Neural progenitor cell (in vitro differentiated cells): ENCODE data around the gene ZNF225. TPM values are rescaled to one million over a fixed set of nuclear protein-coding genes. Genes with fewer than 3 reads are reported as not detected.
"Not testable (repeated sequence)": the region's sequence is repeated elsewhere in the genome, so short reads cannot be mapped to it uniquely, and the experiment has no call there.

Experiments used
- DNase-seq: peaks from one replicate; pipeline ENCODE4 v3.0.0-alpha.2; 2016; ENCODE audit warnings: low spot score
- H2AFZ ChIP-seq: fragments of 200-600 bp; sonication (generic); replicated peaks from 2 replicates; pipeline ENCODE4 v1.6.1; 2016; ENCODE audit warnings: antibody characterized with exemption
- H3F3A ChIP-seq: fragments of 200-600 bp; sonication (generic); 2 replicates; pipeline ENCODE4 v1.6.1; 2016; ENCODE audit warnings: antibody characterized with exemption, low read depth
- H3K27ac ChIP-seq: fragments of 200-600 bp; sonication (generic); 2 replicates; pipeline ENCODE4 v1.5.1; 2016; ENCODE audit warnings: mild to moderate bottlenecking
- H3K27me3 ChIP-seq: fragments of 200-600 bp; sonication (generic); 2 replicates; pipeline ENCODE4 v1.6.1; 2016; ENCODE audit warnings: mild to moderate bottlenecking, moderate library complexity
- H3K36me3 ChIP-seq: fragments of 200-600 bp; sonication (generic); 2 replicates; pipeline ENCODE4 v1.5.1; 2016
- H3K4me1 ChIP-seq: fragments of 200-600 bp; sonication (generic); 2 replicates; pipeline ENCODE4 v1.6.1; 2016; ENCODE audit warnings: mixed run types
- H3K4me2 ChIP-seq: fragments of 200-600 bp; sonication (generic); 2 replicates; pipeline ENCODE4 v1.6.1; 2016
- H3K4me3 ChIP-seq: fragments of 200-600 bp; sonication (generic); 2 replicates; pipeline ENCODE4 v1.5.1; 2016
- H3K79me2 ChIP-seq: fragments of 200-600 bp; sonication (generic); 2 replicates; pipeline ENCODE4 v1.6.1; 2016; ENCODE audit warnings: low read depth
- H3K9ac ChIP-seq: fragments of 200-600 bp; sonication (generic); 2 replicates; pipeline ENCODE4 v1.6.1; 2016
- H3K9me3 ChIP-seq: fragments of 200-600 bp; sonication (generic); 2 replicates; pipeline ENCODE4 v1.5.1; 2016; ENCODE audit warnings: low read depth
- H4K20me1 ChIP-seq: fragments of 200-600 bp; sonication (generic); 2 replicates; pipeline ENCODE4 v1.6.1; 2016; ENCODE audit warnings: low read depth
- H3K27ac Mint-ChIP-seq: 3 replicates; pipeline ENCODE4 v1.8.0; 2021; ENCODE audit warnings: mixed read lengths
- H3K27me3 Mint-ChIP-seq: 2 replicates; pipeline ENCODE4 v1.8.0; 2022; ENCODE audit warnings: low read depth, mild to moderate bottlenecking, inconsistent platforms, moderate library complexity, mixed read lengths; ENCODE audit not compliant: insufficient read depth
- H3K36me3 Mint-ChIP-seq: 3 replicates; pipeline ENCODE4 v1.8.0; 2021; ENCODE audit warnings: mixed read lengths
- H3K4me1 Mint-ChIP-seq: 3 replicates; pipeline ENCODE4 v1.8.0; 2021; ENCODE audit warnings: mixed read lengths
- H3K4me3 Mint-ChIP-seq: 3 replicates; pipeline ENCODE4 v1.8.0; 2021; ENCODE audit warnings: mild to moderate bottlenecking, moderate library complexity, mixed read lengths
- H3K9me3 Mint-ChIP-seq: 3 replicates; pipeline ENCODE4 v1.8.0; 2020; ENCODE audit warnings: mixed read lengths
- EZH2 ChIP-seq: fragments of 200-600 bp; sonication (generic); IDR thresholded peaks from 2 replicates; pipeline ENCODE4 v1.6.1; 2017; ENCODE audit warnings: antibody characterized with exemption, mild to moderate bottlenecking, moderate library complexity
- EZH2phosphoT487 ChIP-seq: fragments of 200-600 bp; sonication (generic); IDR thresholded peaks from 2 replicates; pipeline ENCODE4 v1.6.1; 2017; ENCODE audit warnings: antibody characterized with exemption
- total RNA-seq: library from RNA; depleted of rRNA; stranded (reverse); fragments of >200 nt; gene quantifications from 2 replicates; pipeline ENCODE4 v1.2.3, GENCODE V29; 2015; ENCODE audit warnings: low replicate concordance
- TF ChIP-seq, protein P1 (sequence below): fragments of 200-600 bp; sonication (generic); IDR thresholded peaks from 2 replicates; pipeline ENCODE4 v1.5.1; 2017; ENCODE audit warnings: antibody characterized with exemption, mild to moderate bottlenecking

The ZNF225 gene
- total RNA-seq, 1 donor from 2014 or later: 11.2 TPM

DNA sequence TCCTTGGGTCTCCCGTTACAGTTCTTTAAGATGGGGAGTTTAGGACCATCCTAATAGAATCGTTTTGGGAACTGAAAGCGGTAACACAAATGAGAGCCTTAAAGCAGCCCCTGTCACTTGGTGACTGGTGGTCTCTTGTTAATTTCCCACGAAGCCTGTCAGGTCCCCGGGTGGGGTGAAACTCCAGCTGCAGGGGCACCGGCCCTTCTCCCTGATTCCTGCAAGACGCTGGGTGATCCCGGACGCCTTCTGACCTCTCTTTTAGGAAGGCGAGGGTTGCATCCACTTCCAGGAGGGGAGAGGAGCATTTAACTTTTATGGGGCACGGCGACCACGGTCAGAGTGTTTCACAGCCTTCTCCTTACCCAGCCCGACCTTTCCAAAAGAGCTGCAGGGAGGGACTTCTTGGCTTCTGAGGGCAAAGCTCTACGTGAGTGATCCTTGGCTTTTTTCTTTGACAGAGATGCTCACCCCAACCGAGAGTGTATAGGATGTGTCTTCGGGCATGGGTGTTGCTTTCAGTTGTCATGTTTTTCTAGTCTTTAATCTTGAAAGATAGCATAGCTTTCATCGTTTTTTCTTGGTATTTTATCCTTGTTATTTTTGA is 688 bp downstream of the ZNF225 start:
- Mint-ChIP-seq H3K27ac (peak overlapping the region; percentile 97), H3K36me3 (peaks cover 27% of the 10 kb centered on the region), H3K9me3 (peaks cover 18% of the 10 kb centered on the region), H3K27me3 (peaks cover 2% of the 10 kb centered on the region), H3K4me1 (peaks cover 13% of the 10 kb centered on the region), H3K4me3 (peak overlapping the region; percentile 100)
- Histone ChIP-seq H3K4me3 (peak overlapping the region; percentile 94), H3K9me3 (peaks cover 14% of the 10 kb centered on the region), H3K27me3 (no peaks in the 10 kb centered on the region), H3K4me2 (peak overlapping the region; percentile 88), H3F3A (peaks cover 17% of the 10 kb centered on the region), H3K4me1 (peaks cover 4% of the 10 kb centered on the region), H3K9ac (peak overlapping the region; percentile 46), H3K36me3 (peaks cover 6% of the 10 kb centered on the region), H3K79me2 (peaks cover 29% of the 10 kb centered on the region), H2AFZ (peak overlapping the region; percentile 80), H3K27ac (no peak overlapping the region), H4K20me1 (no peaks in the 10 kb centered on the region)
- no peak for TF ChIP-seq EZH2
- TF ChIP-seq, protein P1, sequence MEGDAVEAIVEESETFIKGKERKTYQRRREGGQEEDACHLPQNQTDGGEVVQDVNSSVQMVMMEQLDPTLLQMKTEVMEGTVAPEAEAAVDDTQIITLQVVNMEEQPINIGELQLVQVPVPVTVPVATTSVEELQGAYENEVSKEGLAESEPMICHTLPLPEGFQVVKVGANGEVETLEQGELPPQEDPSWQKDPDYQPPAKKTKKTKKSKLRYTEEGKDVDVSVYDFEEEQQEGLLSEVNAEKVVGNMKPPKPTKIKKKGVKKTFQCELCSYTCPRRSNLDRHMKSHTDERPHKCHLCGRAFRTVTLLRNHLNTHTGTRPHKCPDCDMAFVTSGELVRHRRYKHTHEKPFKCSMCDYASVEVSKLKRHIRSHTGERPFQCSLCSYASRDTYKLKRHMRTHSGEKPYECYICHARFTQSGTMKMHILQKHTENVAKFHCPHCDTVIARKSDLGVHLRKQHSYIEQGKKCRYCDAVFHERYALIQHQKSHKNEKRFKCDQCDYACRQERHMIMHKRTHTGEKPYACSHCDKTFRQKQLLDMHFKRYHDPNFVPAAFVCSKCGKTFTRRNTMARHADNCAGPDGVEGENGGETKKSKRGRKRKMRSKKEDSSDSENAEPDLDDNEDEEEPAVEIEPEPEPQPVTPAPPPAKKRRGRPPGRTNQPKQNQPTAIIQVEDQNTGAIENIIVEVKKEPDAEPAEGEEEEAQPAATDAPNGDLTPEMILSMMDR: no peak
- TF ChIP-seq EZH2phosphoT487: no peak
- DNase-seq: peak; percentile 20

- not testable (repeated sequence) for H2AFZ ChIP-seq, H4K20me1 ChIP-seq, H3K4me3 Mint-ChIP-seq, H3K27me3 Mint-ChIP-seq, H3K79me2 ChIP-seq, H3K4me1 Mint-ChIP-seq, H3K27ac ChIP-seq, H3K9me3 ChIP-seq, H3K4me1 ChIP-seq, H3K9ac ChIP-seq, H3K27ac Mint-ChIP-seq, H3K27me3 ChIP-seq, DNase-seq, H3K4me3 ChIP-seq, H3K4me2 ChIP-seq, H3F3A ChIP-seq
- peaks cover 19% of the 10 kb centered on the region for H3K36me3 ChIP-seq
- Mint-ChIP-seq H3K9me3 (peaks cover 26% of the 10 kb centered on the region), H3K36me3 (peaks cover 70% of the 10 kb centered on the region)
Observed at GRCh38 chr19:44121162-44121561, 8.0 kb downstream of the ZNF225 start.

- Mint-ChIP-seq H3K27ac (no peak overlapping the region), H3K4me1 (no peaks in the 10 kb centered on the region), H3K9me3 (peaks cover 9% of the 10 kb centered on the region), H3K4me3 (no peak overlapping the region), H3K36me3 (peaks cover 30% of the 10 kb centered on the region), H3K27me3 (peaks cover 2% of the 10 kb centered on the region)
- Histone ChIP-seq H3K9ac (no peak overlapping the region), H3K4me1 (no peaks in the 10 kb centered on the region), H2AFZ (no peak overlapping the region), H3K36me3 (peaks cover 28% of the 10 kb centered on the region), H3K4me3 (no peak overlapping the region), H3K27ac (no peak overlapping the region), H3K4me2 (no peak overlapping the region), H3K9me3 (no peaks in the 10 kb centered on the region), H3K79me2 (no peaks in the 10 kb centered on the region), H3K27me3 (no peaks in the 10 kb centered on the region), H3F3A (no peaks in the 10 kb centered on the region), H4K20me1 (no peaks in the 10 kb centered on the region)
- no peak for DNase-seq
- TF ChIP-seq, protein P1: no peak
- no peak for TF ChIP-seq EZH2
- TF ChIP-seq EZH2phosphoT487: no peak
Observed at GRCh38 chr19:44131955-44132354, 18.8 kb downstream of the ZNF225 start.
